Rectal smooth muscle tissue (tissue), 1 donor: ENCODE results near the gene GRK3.
A peak's percentile ranks its signal among the peaks of the same experiment; 100 is the strongest.
"Not testable (repeated sequence)": the region's sequence is repeated elsewhere in the genome, so short reads cannot be mapped to it uniquely, and the experiment has no call there.

Experiments used
- H3K27ac ChIP-seq: one replicate; pipeline ENCODE4 v1.7.0; 2013; ENCODE audit warnings: low read depth, low read length, inconsistent platforms
- H3K27me3 ChIP-seq: one replicate; pipeline ENCODE4 v1.7.0; 2013; ENCODE audit warnings: low read length; ENCODE audit not compliant: control insufficient read depth, insufficient read depth
- H3K36me3 ChIP-seq: one replicate; pipeline ENCODE4 v1.7.0; 2013; ENCODE audit warnings: low read length; ENCODE audit not compliant: control insufficient read depth, insufficient read depth
- H3K4me1 ChIP-seq: one replicate; pipeline ENCODE4 v1.7.0; 2013; ENCODE audit warnings: low read length; ENCODE audit not compliant: control insufficient read depth, insufficient read depth
- H3K4me3 ChIP-seq: one replicate; pipeline ENCODE4 v1.7.0; 2013; ENCODE audit warnings: low read length
- H3K9ac ChIP-seq: one replicate; pipeline ENCODE4 v1.7.0; 2013; ENCODE audit warnings: low read length

The GRK3 gene

GRCh38 chr22:25624476-25624875, 60.0 kb downstream of the GRK3 start:
- Histone ChIP-seq H3K4me1 (peaks cover 4% of the 10 kb centered on the region), H3K27me3 (no peaks in the 10 kb centered on the region), H3K9ac (no peak overlapping the region), H3K27ac (no peak overlapping the region), H3K36me3 (no peaks in the 10 kb centered on the region), H3K4me3 (no peak overlapping the region)

- not testable (repeated sequence) for H3K36me3 ChIP-seq, H3K9ac ChIP-seq, H3K27me3 ChIP-seq, H3K4me3 ChIP-seq, H3K27ac ChIP-seq
- peaks cover 11% of the 10 kb centered on the region for H3K4me1 ChIP-seq
Observed at GRCh38 chr22:25625747-25626623, 61.5 kb downstream of the GRK3 start.

GRCh38 chr22:25626624-25626990, 62.1 kb downstream of the GRK3 start:
- Histone ChIP-seq H3K4me1 (peaks cover 14% of the 10 kb centered on the region), H3K4me3 (no peak overlapping the region), H3K27ac (no peak overlapping the region), H3K36me3 (no peaks in the 10 kb centered on the region), H3K27me3 (no peaks in the 10 kb centered on the region), H3K9ac (no peak overlapping the region)

GRCh38 chr22:25627271-25627852, 62.9 kb downstream of the GRK3 start:
- H3K36me3 ChIP-seq = no peaks in the 10 kb centered on the region
- H3K4me1 ChIP-seq = peaks cover 14% of the 10 kb centered on the region
- no peak overlapping the region for H3K4me3 ChIP-seq
- H3K27ac ChIP-seq = no peak overlapping the region
- H3K27me3 ChIP-seq = no peaks in the 10 kb centered on the region
- H3K9ac ChIP-seq = no peak overlapping the region

GRCh38 chr22:25628494-25628893, 64.0 kb downstream of the GRK3 start:
- Histone ChIP-seq H3K27me3 (no peaks in the 10 kb centered on the region), H3K9ac (no peak overlapping the region), H3K36me3 (no peaks in the 10 kb centered on the region), H3K4me1 (peaks cover 14% of the 10 kb centered on the region), H3K4me3 (no peak overlapping the region), H3K27ac (peak overlapping the region; percentile 27)

GRCh38 chr22:25629613-25630012, 65.1 kb downstream of the GRK3 start:
- Histone ChIP-seq H3K27ac (no peak overlapping the region), H3K4me1 (peaks cover 14% of the 10 kb centered on the region), H3K27me3 (no peaks in the 10 kb centered on the region), H3K4me3 (no peak overlapping the region), H3K9ac (no peak overlapping the region), H3K36me3 (no peaks in the 10 kb centered on the region)

GRCh38 chr22:25630447-25630846, 66.0 kb downstream of the GRK3 start:
- H3K36me3 ChIP-seq = no peaks in the 10 kb centered on the region
- no peak overlapping the region for H3K9ac ChIP-seq
- no peaks in the 10 kb centered on the region for H3K27me3 ChIP-seq
- no peak overlapping the region for H3K27ac ChIP-seq
- H3K4me3 ChIP-seq = no peak overlapping the region
- H3K4me1 ChIP-seq = peaks cover 14% of the 10 kb centered on the region

- no peaks in the 10 kb centered on the region for H3K4me1 ChIP-seq
- H3K9ac ChIP-seq = no peak overlapping the region
- H3K4me3 ChIP-seq = no peak overlapping the region
- no peaks in the 10 kb centered on the region for H3K36me3 ChIP-seq
- no peaks in the 10 kb centered on the region for H3K27me3 ChIP-seq
- no peak overlapping the region for H3K27ac ChIP-seq
Observed at GRCh38 chr22:25636323-25636722, 71.8 kb downstream of the GRK3 start.

- no peaks in the 10 kb centered on the region for H3K4me1 ChIP-seq
- no peaks in the 10 kb centered on the region for H3K36me3 ChIP-seq
- H3K27ac ChIP-seq = no peak overlapping the region
- H3K27me3 ChIP-seq = no peaks in the 10 kb centered on the region
- no peak overlapping the region for H3K4me3 ChIP-seq
- H3K9ac ChIP-seq = no peak overlapping the region
Observed at GRCh38 chr22:25637032-25637431, 72.6 kb downstream of the GRK3 start.

GRCh38 chr22:25637672-25638071, 73.2 kb downstream of the GRK3 start:
- Histone ChIP-seq H3K27ac (no peak overlapping the region), H3K4me1 (no peaks in the 10 kb centered on the region), H3K9ac (no peak overlapping the region), H3K4me3 (no peak overlapping the region), H3K27me3 (no peaks in the 10 kb centered on the region), H3K36me3 (no peaks in the 10 kb centered on the region)

- H3K27me3 ChIP-seq = no peaks in the 10 kb centered on the region
- H3K36me3 ChIP-seq = no peaks in the 10 kb centered on the region
- H3K9ac ChIP-seq = no peak overlapping the region
- no peak overlapping the region for H3K27ac ChIP-seq
- peaks cover 2% of the 10 kb centered on the region for H3K4me1 ChIP-seq
- no peak overlapping the region for H3K4me3 ChIP-seq
Observed at GRCh38 chr22:25638638-25639037, 74.2 kb downstream of the GRK3 start.

GRCh38 chr22:25641650-25642049, 77.2 kb downstream of the GRK3 start:
- H3K27ac ChIP-seq = no peak overlapping the region
- no peak overlapping the region for H3K4me3 ChIP-seq
- H3K36me3 ChIP-seq = no peaks in the 10 kb centered on the region
- no peak overlapping the region for H3K9ac ChIP-seq
- H3K27me3 ChIP-seq = no peaks in the 10 kb centered on the region
- H3K4me1 ChIP-seq = peaks cover 4% of the 10 kb centered on the region
